Nephron progenitor cell (in vitro differentiated cells): Measurements from ENCODE around the gene PTGDS.

ENCODE experiments used
- DNase-seq: peaks from one replicate; pipeline ENCODE4 v3.0.0; 2021
- H3K27ac Mint-ChIP-seq: 2 replicates; pipeline ENCODE4 v1.8.0; 2021; ENCODE audit warnings: mild to moderate bottlenecking, moderate library complexity, mixed read lengths
- H3K27me3 Mint-ChIP-seq: 2 replicates; pipeline ENCODE4 v1.8.0; 2021; ENCODE audit warnings: mild to moderate bottlenecking, low read depth, mixed read lengths; ENCODE audit not compliant: poor library complexity
- H3K36me3 Mint-ChIP-seq: 2 replicates; pipeline ENCODE4 v1.8.0; 2021; ENCODE audit warnings: low read depth, mixed read lengths
- H3K4me1 Mint-ChIP-seq: 2 replicates; pipeline ENCODE4 v1.8.0; 2021; ENCODE audit warnings: mixed read lengths
- H3K4me3 Mint-ChIP-seq: 2 replicates; pipeline ENCODE4 v1.8.0; 2021; ENCODE audit warnings: mild to moderate bottlenecking, moderate library complexity, mixed read lengths
- H3K9me3 Mint-ChIP-seq: 2 replicates; pipeline ENCODE4 v1.8.0; 2021; ENCODE audit warnings: mild to moderate bottlenecking, moderate library complexity, mixed read lengths
- TF ChIP-seq, protein P1 (sequence below): fragments of 200-600 bp; sonication (generic); IDR thresholded peaks from 2 replicates; pipeline ENCODE4 v1.5.0; 2021; ENCODE audit warnings: antibody characterized with exemption

Gene PTGDS

DNA sequence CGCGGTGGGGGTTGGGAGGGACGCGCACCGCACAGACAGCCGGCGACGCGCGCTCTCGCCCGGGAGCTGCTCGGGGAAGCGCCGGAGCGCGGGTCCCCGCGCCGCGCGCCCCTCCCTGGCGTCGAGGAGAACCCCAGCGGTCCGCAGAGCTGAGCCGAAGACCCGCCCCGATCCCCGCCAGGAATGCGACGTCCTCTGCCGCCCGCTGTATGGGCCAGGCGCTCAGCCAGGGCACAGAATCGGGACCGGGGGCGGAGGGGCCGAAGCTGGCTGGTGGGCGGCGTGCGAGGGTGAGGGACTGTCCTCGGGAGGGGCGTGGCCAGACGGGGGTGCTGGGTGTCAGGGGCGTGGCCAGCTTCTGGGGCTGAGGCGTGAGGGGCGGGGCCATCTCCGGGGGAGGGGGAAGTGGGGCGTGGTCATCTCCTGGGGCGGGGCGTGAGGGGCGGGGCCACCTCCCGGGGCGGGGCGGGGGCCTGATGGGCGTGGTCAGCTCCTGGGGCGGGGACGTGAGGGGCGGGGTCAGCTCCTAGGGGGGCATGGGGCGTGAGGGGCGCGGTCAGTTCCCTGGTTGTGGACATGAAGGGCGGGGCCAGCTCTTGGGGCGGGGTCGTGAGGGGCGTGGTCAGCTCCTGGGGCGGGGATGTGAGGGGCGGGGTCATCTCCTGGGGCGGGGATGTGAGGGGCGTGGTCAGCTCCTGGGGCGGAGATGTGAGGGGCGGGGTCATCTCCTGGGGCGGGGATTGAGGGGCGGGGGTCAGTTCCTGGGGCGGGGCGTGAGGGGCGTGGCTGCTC is 965 bp downstream of the PTGDS start:
- peak overlapping the region; percentile 60 for H3K4me3 Mint-ChIP-seq
- no peaks in the 10 kb centered on the region for H3K36me3 Mint-ChIP-seq
- peak; percentile 93 for DNase-seq
- no peaks in the 10 kb centered on the region for H3K9me3 Mint-ChIP-seq
- H3K27ac Mint-ChIP-seq: no peak overlapping the region
- peaks cover 27% of the 10 kb centered on the region for H3K27me3 Mint-ChIP-seq
- TF ChIP-seq, protein P1, sequence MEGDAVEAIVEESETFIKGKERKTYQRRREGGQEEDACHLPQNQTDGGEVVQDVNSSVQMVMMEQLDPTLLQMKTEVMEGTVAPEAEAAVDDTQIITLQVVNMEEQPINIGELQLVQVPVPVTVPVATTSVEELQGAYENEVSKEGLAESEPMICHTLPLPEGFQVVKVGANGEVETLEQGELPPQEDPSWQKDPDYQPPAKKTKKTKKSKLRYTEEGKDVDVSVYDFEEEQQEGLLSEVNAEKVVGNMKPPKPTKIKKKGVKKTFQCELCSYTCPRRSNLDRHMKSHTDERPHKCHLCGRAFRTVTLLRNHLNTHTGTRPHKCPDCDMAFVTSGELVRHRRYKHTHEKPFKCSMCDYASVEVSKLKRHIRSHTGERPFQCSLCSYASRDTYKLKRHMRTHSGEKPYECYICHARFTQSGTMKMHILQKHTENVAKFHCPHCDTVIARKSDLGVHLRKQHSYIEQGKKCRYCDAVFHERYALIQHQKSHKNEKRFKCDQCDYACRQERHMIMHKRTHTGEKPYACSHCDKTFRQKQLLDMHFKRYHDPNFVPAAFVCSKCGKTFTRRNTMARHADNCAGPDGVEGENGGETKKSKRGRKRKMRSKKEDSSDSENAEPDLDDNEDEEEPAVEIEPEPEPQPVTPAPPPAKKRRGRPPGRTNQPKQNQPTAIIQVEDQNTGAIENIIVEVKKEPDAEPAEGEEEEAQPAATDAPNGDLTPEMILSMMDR: no peak
- peaks cover 8% of the 10 kb centered on the region for H3K4me1 Mint-ChIP-seq

DNA sequence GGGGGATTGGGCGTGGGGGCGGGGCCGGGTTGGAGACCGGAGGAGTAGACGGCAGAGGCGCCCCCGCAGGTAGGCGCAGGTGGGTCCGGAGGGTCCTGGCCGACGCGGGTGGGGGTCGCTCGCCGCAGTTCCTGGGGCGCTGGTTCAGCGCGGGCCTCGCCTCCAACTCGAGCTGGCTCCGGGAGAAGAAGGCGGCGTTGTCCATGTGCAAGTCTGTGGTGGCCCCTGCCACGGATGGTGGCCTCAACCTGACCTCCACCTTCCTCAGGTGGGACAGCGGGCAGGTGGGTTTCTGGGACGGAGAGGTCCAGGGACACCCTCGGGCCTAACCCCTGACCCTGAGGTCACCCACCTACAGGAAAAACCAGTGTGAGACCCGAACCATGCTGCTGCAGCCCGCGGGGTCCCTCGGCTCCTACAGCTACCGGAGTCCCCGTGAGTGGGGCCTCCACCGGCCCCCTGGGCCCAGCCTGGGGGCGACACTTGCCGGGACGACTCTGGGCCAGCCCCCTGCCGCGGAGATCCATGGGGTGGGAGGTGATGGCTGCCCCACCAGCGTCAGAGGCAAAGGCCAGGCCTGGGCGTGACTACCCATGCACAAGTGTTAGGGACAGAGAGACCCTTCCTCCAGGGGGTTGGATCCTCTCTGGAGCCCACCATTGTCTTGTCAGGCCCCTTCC is 1.7 kb downstream of the PTGDS start:
- H3K4me3 Mint-ChIP-seq: no peak overlapping the region
- H3K36me3 Mint-ChIP-seq: no peaks in the 10 kb centered on the region
- no peaks in the 10 kb centered on the region for H3K9me3 Mint-ChIP-seq
- H3K4me1 Mint-ChIP-seq: peaks cover 13% of the 10 kb centered on the region
- TF ChIP-seq, protein P1: no peak
- peaks cover 29% of the 10 kb centered on the region for H3K27me3 Mint-ChIP-seq
- no peak overlapping the region for H3K27ac Mint-ChIP-seq
- no peak for DNase-seq

DNA sequence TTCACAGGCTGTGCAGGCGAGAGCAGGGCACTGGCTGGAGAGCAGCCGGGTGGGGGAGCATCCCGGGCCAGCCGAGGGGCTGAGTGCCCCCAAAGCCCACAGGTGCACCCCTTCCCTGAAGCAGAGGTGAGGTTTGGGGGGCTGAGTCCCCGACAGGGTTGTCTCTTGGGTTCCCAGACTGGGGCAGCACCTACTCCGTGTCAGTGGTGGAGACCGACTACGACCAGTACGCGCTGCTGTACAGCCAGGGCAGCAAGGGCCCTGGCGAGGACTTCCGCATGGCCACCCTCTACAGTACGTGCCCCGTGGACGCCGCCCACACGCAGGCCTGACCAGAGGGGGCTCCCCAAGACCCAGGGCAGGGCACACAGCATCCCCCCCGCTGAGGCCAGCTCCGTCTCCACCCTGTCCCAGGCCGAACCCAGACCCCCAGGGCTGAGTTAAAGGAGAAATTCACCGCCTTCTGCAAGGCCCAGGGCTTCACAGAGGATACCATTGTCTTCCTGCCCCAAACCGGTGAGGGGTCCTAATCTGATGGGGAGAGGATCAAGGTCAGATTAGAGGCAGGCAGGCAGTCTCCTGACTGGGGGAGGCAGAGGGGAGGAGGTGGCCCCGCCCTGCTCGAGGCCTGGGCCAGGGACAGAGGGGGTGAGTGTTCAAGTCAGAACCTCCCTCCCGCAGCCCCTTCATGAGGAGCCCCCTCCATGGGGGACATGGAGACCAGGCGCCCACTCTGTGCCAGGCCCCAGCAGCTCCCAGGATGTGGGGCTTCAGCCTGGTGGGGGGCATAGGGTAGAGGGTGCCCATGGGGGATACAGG is 2.7 kb downstream of the PTGDS start:
- Mint-ChIP-seq H3K27me3 (peaks cover 24% of the 10 kb centered on the region), H3K9me3 (no peaks in the 10 kb centered on the region), H3K27ac (no peak overlapping the region), H3K4me1 (peaks cover 15% of the 10 kb centered on the region), H3K36me3 (no peaks in the 10 kb centered on the region), H3K4me3 (no peak overlapping the region)
- TF ChIP-seq, protein P1: no peak
- no peak for DNase-seq

DNA sequence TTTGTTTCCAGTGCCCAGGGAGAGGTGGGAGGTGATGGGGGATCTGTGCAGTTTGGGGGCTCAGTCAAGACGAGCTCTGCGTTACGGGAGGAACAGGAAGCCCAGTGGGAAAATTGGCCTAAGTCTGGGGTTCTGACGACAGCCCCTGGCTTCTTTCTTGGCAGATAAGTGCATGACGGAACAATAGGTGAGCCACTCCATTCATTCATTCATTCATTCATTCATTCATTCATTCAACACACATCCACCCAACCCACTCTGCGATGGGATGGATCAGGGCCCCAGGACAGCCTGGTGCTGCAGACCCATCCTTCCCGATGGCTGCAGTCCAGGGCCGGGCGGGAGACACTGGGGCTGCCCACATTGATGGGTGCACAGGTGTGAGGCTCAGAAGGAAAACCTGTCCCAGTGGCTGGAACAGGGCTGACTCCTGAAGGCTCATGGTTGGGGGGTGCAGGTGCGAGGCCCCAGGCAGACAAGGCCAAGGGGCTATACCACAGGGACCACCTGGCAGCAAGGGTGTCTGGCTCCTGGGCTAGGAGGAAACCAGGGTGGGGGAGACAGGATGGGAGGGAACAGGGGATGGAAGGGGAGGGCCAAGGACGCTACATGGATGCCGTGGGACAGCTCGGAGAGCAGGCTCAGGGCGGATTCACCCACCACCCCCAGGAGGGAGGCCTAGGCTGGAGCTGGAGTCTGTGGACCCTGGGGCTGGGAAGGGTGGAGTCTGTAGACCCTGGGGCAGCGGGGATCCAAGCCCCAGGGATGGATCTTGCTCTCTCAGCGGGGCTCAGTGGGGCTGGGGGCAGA is 3.6 kb downstream of the PTGDS start:
- Mint-ChIP-seq H3K27ac (no peak overlapping the region), H3K27me3 (peaks cover 20% of the 10 kb centered on the region), H3K4me1 (peaks cover 10% of the 10 kb centered on the region), H3K4me3 (no peak overlapping the region), H3K36me3 (no peaks in the 10 kb centered on the region), H3K9me3 (no peaks in the 10 kb centered on the region)
- TF ChIP-seq, protein P1: no peak
- peak; percentile 3 for DNase-seq

DNA sequence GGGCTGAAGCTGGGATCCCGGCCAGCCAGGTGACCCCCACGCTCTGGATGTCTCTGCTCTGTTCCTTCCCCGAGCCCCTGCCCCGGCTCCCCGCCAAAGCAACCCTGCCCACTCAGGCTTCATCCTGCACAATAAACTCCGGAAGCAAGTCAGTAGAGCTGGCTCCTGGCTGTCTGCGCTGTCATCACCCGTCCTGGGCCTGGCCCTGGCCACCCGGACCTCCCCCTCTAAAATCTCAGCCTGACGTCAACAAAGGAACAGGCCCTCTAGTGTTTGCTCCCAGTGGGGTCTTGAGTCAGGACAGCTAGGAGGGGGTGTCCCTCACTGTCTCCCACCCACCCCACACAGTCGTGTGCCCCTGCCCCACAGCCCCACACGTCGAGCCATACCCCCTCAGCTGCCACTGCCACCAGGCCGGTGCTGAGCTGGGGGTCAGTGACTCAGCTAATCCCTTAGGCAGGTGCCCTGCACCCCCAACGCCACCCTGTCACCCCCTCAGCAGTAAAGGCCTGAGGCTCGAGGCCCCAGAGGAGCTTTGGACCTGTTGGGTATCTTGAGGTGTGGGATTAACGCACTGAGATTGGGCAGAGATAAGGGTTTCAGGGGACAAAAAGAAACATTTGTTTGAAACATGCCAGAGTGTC is 4.4 kb downstream of the PTGDS start:
- peak; percentile 7 for DNase-seq
- H3K9me3 Mint-ChIP-seq: no peaks in the 10 kb centered on the region
- no peak overlapping the region for H3K27ac Mint-ChIP-seq
- H3K4me1 Mint-ChIP-seq: peaks cover 15% of the 10 kb centered on the region
- TF ChIP-seq, protein P1: no peak
- H3K36me3 Mint-ChIP-seq: no peaks in the 10 kb centered on the region
- peaks cover 22% of the 10 kb centered on the region for H3K27me3 Mint-ChIP-seq
- no peak overlapping the region for H3K4me3 Mint-ChIP-seq
